Kidney epithelial cell (primary cell): ENCODE data around the gene TMEM14A. TPM values are rescaled to one million over a fixed set of nuclear protein-coding genes. Genes with fewer than 3 reads are reported as not detected.

ENCODE experiments used
- DNase-seq: peaks from one replicate; pipeline ENCODE4 v3.0.0-alpha.2; 2010; ENCODE audit warnings: low read depth
- H3K27me3 ChIP-seq: 2 replicates; pipeline ENCODE4 v1.6.0; 2011; ENCODE audit warnings: low read length; ENCODE audit not compliant: control insufficient read depth, insufficient read depth
- H3K36me3 ChIP-seq: 2 replicates; pipeline ENCODE4 v1.5.1; 2011; ENCODE audit warnings: low read length; ENCODE audit not compliant: control insufficient read depth, insufficient read depth
- H3K4me3 ChIP-seq: 2 replicates; pipeline ENCODE4 v1.5.1; 2011; ENCODE audit warnings: low read depth, mild to moderate bottlenecking, control low read depth, low read length
- total RNA-seq: library from RNA; depleted of rRNA; stranded (reverse); fragments of >200 nt; gene quantifications from 2 replicates; pipeline ENCODE4 v1.2.3, GENCODE V29; 2015
- TF ChIP-seq, protein P1 (sequence below): IDR thresholded peaks from 2 replicates; pipeline ENCODE4 v1.5.1; 2011; ENCODE audit warnings: mild to moderate bottlenecking, moderate library complexity, low read length, control low read depth, inconsistent platforms; ENCODE audit not compliant: insufficient read depth, poor library complexity, severe bottlenecking

The TMEM14A gene
- total RNA-seq, 1 donor from 2014 or later = 35.3 TPM

- no peak overlapping the region for H3K4me3 ChIP-seq
- H3K36me3 ChIP-seq = no peaks in the 10 kb centered on the region
Observed at GRCh38 chr6:52641826-52642225, 29.1 kb upstream of the TMEM14A start.

GRCh38 chr6:52642368-52642767, 28.5 kb upstream of the TMEM14A start:
- H3K4me3 ChIP-seq = no peak overlapping the region
- no peaks in the 10 kb centered on the region for H3K27me3 ChIP-seq
- no peak for DNase-seq
- TF ChIP-seq, protein P1, sequence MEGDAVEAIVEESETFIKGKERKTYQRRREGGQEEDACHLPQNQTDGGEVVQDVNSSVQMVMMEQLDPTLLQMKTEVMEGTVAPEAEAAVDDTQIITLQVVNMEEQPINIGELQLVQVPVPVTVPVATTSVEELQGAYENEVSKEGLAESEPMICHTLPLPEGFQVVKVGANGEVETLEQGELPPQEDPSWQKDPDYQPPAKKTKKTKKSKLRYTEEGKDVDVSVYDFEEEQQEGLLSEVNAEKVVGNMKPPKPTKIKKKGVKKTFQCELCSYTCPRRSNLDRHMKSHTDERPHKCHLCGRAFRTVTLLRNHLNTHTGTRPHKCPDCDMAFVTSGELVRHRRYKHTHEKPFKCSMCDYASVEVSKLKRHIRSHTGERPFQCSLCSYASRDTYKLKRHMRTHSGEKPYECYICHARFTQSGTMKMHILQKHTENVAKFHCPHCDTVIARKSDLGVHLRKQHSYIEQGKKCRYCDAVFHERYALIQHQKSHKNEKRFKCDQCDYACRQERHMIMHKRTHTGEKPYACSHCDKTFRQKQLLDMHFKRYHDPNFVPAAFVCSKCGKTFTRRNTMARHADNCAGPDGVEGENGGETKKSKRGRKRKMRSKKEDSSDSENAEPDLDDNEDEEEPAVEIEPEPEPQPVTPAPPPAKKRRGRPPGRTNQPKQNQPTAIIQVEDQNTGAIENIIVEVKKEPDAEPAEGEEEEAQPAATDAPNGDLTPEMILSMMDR = no peak
- no peaks in the 10 kb centered on the region for H3K36me3 ChIP-seq

More at GRCh38 chr6:52641826-52642225, 29.1 kb upstream of the TMEM14A start:
- H3K27me3 ChIP-seq = no peaks in the 10 kb centered on the region
- DNase-seq = no peak
- TF ChIP-seq, protein P1 = no peak

GRCh38 chr6:52643158-52643557, 27.8 kb upstream of the TMEM14A start:
- no peak overlapping the region for H3K4me3 ChIP-seq
- H3K36me3 ChIP-seq = no peaks in the 10 kb centered on the region
- TF ChIP-seq, protein P1 = no peak
- no peaks in the 10 kb centered on the region for H3K27me3 ChIP-seq
- no peak for DNase-seq

DNA sequence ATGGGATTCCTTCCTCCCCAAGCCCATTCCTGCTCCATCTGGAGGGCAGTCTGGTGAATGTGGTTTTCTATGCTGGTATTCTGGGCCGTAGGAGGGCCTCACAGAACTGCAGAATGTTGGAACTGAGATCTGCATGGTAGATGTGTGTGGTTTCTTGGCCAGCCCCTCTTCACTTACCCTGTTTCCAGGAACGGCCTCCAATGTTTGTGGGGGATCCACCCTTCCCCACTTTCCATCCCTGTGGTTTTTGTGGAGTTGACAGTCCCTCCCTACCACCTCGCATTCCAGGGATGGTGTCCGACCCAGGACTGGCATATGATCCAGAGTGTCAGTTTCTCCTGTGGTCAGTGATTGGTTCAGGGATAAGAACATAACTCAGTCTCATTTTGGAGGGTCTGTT, 26.7 kb upstream of the TMEM14A start:
- Histone ChIP-seq H3K36me3 (no peaks in the 10 kb centered on the region), H3K27me3 (no peaks in the 10 kb centered on the region), H3K4me3 (no peak overlapping the region)
- TF ChIP-seq, protein P1 = no peak
- no peak for DNase-seq

DNA sequence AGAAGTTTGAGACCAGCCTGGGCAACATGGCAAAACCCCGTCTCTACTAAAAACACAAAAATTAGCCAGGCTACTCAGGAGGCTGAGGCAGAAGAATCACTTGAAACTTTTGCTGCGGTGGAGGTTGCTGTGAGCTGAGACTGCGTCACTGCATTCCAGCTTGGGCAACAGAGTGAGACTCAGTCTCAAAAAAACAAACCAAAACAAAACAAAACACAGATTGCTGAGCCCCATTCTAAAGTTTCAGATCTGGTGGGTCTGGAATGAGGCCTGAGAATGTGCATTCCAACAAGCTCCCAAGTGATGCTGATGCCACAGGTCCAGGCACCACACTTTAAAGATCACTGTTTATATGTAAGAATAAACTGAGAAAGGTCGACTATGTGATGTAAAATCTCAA, 24.9 kb upstream of the TMEM14A start:
- no peaks in the 10 kb centered on the region for H3K27me3 ChIP-seq
- no peak overlapping the region for H3K4me3 ChIP-seq
- H3K36me3 ChIP-seq = no peaks in the 10 kb centered on the region
- DNase-seq = no peak
- TF ChIP-seq, protein P1 = no peak

DNA sequence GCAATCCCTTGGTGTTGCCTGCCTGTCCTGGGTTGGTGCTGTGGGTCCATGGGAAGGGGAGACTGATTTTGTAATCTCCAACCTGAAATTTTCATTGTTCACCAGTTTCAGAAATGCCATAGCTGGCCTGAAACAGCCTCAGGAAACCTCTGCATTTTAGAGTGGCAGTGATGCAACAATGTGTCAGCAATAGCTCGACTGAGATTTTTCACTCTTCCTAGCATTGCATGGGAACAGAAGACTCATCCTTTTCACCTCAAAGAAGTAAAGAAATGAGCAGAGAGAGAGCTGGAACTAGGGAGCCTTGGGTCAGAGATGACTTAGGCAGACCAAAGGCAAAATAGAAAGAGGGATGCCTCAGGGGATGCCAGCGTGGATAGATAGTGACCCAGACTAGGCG, 23.7 kb upstream of the TMEM14A start:
- Histone ChIP-seq H3K36me3 (no peaks in the 10 kb centered on the region), H3K4me3 (no peak overlapping the region), H3K27me3 (no peaks in the 10 kb centered on the region)
- TF ChIP-seq, protein P1 = no peak
- no peak for DNase-seq
